Kidney (tissue), 14 donors: ENCODE measurements around the gene B4GALT3. TPM values are rescaled to one million over a fixed set of nuclear protein-coding genes. Genes with fewer than 3 reads are reported as not detected.

Experiments
- DNase-seq, 5 donors: peaks; one replicate each; pipeline ENCODE4 v3.0.0-alpha.2; 2013 to 2020
- FAIRE-seq: peaks from 2 replicates; lab custom pipeline; 2012; peaks lifted over from hg19 to GRCh38; lab: Jason Lieb, UNC
- H3K27ac ChIP-seq, 2 donors: one replicate each; pipeline ENCODE4 v1.7.0; 2013; ENCODE audit warnings: low read depth in 2 of 2, low read length in 2 of 2, inconsistent platforms in 1 of 2
- H3K27me3 ChIP-seq: one replicate; pipeline ENCODE4 v1.7.1; 2013; ENCODE audit warnings: low read length, inconsistent platforms; ENCODE audit not compliant: control insufficient read depth, insufficient read depth
- H3K36me3 ChIP-seq, 3 donors: one replicate each; pipeline versions ENCODE4 v1.7.0 to v1.7.1; 2013; ENCODE audit warnings: low read length in 3 of 3, control low read depth in 1 of 3, inconsistent platforms in 1 of 3; ENCODE audit not compliant: insufficient read depth in 3 of 3, control insufficient read depth in 2 of 3
- H3K4me1 ChIP-seq, 3 donors: one replicate each; pipeline versions ENCODE4 v1.7.0 to v1.7.1; 2013; ENCODE audit warnings: low read length in 3 of 3, inconsistent platforms in 1 of 3, low read depth in 1 of 3; ENCODE audit not compliant: control insufficient read depth in 2 of 3, insufficient read depth in 2 of 3
- H3K4me3 ChIP-seq, 3 donors: one replicate each; pipeline versions ENCODE4 v1.7.0 to v1.8.1; 2013; ENCODE audit warnings: low read length in 3 of 3, control low read depth in 1 of 3, inconsistent platforms in 1 of 3
- H3K9ac ChIP-seq, 3 donors: one replicate each; pipeline versions ENCODE4 v1.7.0 to v1.7.1; 2013; ENCODE audit warnings: low read length in 3 of 3, control low read depth in 1 of 3, inconsistent platforms in 1 of 3
- H3K9me3 ChIP-seq, 3 donors: one replicate each; pipeline versions ENCODE4 v1.7.0 to v1.7.1; 2013; ENCODE audit warnings: low read length in 3 of 3, control low read depth in 1 of 3, inconsistent platforms in 1 of 3; ENCODE audit not compliant: control insufficient read depth in 2 of 3, insufficient read depth in 1 of 3
- CTCF ChIP-seq: IDR thresholded peaks from 3 replicates; pipeline ENCODE4 v1.5.1; 2012; ENCODE audit warnings: mild to moderate bottlenecking, moderate library complexity, borderline replicate concordance; ENCODE audit not compliant: insufficient read depth; ENCODE audit errors: extremely low read depth
- intact Hi-C: fragments of 100-400 bp; cut with DNase I; formaldehyde crosslinking; loops from one replicate; pipeline ENCODE4 v1.11.1; 2022
- polyA plus RNA-seq: library from polyadenylated mRNA; stranded (reverse); fragments of 350-450 nt; fragmentation: Illumina TruSeq; extraction: RNeasy Lipid Tissue Mini Kit (QIAGEN cat#74804); gene quantifications from one replicate; pipeline ENCODE4 v1.2.3, GENCODE V29; 2014; ENCODE audit warnings: low read depth, low replicate concordance; ENCODE audit not compliant: insufficient read depth
- total RNA-seq: library from RNA; stranded (reverse); fragmentation: NEBNext Ultra II Directional; extraction: Animal tissue kit (Norgen Biotek cat#: 25700); gene quantifications from one replicate; pipeline ENCODE4 v1.2.1, GENCODE V29; 2021
- donor health status: control.
- donor health status: control.
- donor health status: control.
- donor health status: control.
- donor health status: control.
- donor health status: DM: yes; HTN: yes; CAD: no.
- donor health status: Normal renal cell carcinoma (clear cell type).

The B4GALT3 gene
- total and polyA plus RNA-seq, 2 donors from 2014 or later = 22.9 to 33.5 TPM

DNA sequence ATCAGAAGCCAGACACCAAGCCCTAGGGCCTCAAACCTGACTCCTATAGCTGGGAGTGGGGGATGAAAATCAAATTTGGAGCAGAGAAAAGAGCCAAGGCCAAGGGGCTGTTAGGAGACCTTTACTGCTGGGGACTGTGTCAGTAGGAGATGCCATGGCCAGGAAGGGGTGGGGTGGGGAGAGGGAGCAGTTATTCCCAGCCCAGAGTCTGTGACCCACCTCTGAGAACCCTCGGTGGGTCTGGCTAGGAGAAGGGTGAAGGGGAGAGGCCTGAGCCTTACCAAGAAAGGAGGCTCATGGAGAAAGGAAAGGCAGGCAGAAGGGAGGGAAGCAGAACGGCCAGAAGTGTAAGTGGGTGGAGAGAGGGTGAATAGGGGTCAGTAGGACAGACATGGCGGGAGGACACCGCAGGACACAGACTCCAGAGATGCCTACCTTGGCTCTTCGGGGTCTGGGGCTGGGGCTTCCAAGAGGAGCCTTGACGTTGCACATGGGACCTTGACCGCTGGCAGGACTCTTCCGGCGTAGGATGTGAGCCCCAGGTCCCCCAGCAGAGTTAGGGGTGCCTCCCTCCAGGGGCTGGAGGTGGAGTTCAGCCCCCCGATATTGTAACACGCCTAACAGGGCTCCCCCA, 20.4 kb upstream of the B4GALT3 start:
- Histone ChIP-seq H3K9me3 (no peaks in the 10 kb centered on the region), H3K36me3 (peaks cover 0 to 4% (median 0%) of the 10 kb centered on the region in 3 donors), H3K27ac (peak overlapping the region; percentile 71 to 85), H3K4me1 (peaks cover 0 to 27% (median 24%) of the 10 kb centered on the region in 3 donors), H3K9ac (peak overlapping the region in 2 of 3 donors; percentile 21 to 65), H3K27me3 (no peaks in the 10 kb centered on the region), H3K4me3 (peak overlapping the region in 2 of 3 donors; percentile 46 to 54)
- TF ChIP-seq CTCF = no peak
- FAIRE-seq (no peak), DNase-seq (no peak)
- intact Hi-C loops = no loop called here

DNA sequence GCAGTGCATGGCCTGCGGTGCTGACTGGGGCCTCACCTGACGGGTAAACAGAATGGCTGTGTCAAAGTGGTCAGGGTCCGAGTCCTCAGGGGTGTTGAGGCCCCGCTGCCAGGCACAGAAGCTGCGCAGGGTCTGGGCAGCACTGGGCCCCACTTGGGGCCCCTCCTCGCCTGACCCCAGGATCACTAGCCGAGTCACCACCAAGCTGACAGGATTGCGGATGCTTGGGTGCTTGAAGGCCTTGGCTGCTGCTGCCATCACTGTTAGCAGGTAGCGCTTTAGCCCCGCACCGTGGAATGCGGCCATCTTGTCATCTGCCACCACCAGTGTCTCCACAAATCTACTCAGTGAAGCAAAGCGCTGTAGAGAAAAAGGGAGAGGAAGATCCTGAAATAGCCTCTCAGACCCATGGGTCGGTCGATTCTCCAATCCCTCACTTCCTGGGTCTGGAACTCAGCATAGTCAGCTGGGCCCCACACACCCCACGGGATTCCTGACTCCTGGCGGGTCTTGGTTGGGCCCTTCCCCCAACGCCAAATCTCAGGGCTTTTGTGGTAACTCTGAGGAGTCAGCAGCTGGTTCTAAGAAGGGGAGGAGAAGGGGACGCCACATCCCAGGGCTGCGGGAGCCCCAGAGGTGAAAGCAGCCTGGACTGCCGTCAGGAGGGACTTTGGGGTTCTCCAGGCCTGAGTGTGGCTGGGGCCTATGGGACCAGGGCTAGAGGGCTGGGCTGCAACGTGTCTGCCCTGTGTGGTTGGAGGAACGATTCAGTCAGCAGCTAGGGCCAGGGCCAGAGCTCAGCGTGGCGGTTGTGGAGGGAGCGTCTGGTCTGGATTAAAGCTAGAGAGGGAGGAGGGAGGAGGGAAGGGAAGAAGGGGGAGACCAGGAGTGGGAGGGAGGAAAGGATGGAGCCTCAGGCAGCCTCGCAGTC, 19.5 kb upstream of the B4GALT3 start:
- peak overlapping the region in 2 of 3 donors; percentile 14 to 54 for H3K4me3 ChIP-seq
- no peaks in the 10 kb centered on the region for H3K27me3 ChIP-seq
- no peak for FAIRE-seq
- peak overlapping the region; percentile 71 to 85 for H3K27ac ChIP-seq
- peaks cover 0 to 4% (median 0%) of the 10 kb centered on the region in 3 donors for H3K36me3 ChIP-seq
- intact Hi-C loops = no loop called here
- DNase-seq = peak; percentile 35 to 83 (median 71)
- H3K9me3 ChIP-seq = no peaks in the 10 kb centered on the region
- peak overlapping the region in 1 of 3 donors; percentile 21 for H3K9ac ChIP-seq
- no peak for TF ChIP-seq CTCF
- H3K4me1 ChIP-seq = peaks cover 0 to 27% (median 25%) of the 10 kb centered on the region in 3 donors

DNA sequence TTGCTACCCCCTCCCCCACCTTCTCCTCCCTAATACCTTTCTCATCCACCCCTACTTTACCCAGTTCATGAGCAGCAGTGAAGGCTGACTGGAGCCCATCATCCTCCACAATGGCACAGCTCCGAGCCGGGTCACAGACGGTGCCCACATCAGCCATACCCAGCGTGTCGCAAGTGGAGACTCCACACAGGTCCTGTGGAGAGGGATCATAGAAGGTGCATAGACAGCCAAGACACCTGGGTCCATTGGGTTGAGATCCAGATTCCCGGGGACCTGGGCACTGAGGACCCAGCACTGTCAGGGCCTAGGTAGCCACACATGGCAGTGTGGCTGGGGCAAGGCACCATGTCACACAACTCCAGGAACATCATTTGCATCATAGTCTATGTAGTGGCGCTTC, 18.8 kb upstream of the B4GALT3 start:
- Histone ChIP-seq H3K27ac (no peak overlapping the region), H3K9ac (peak overlapping the region in 1 of 3 donors; percentile 21)

More for the DNA sequence above, 18.8 kb upstream of the B4GALT3 start:
- peak overlapping the region in 1 of 3 donors; percentile 54 for H3K4me3 ChIP-seq
- H3K4me1 ChIP-seq = peaks cover 0 to 23% (median 19%) of the 10 kb centered on the region in 3 donors
- intact Hi-C loops = no loop called here
- no peak for DNase-seq
- no peaks in the 10 kb centered on the region for H3K9me3 ChIP-seq
- TF ChIP-seq CTCF = no peak
- H3K27me3 ChIP-seq = no peaks in the 10 kb centered on the region
- peaks cover 0 to 4% (median 0%) of the 10 kb centered on the region in 3 donors for H3K36me3 ChIP-seq
- no peak for FAIRE-seq
